ENCODE measurements around the gene TBCC.

- no peak for TF ChIP-seq CTCF (IDR thresholded peaks at IDR 0.05; ENCODE audit: poor library complexity)
- TF ChIP-seq EZH2 (IDR thresholded peaks at IDR 0.05; ENCODE audit: borderline replicate concordance), result no peak
These were observed 28.3 kb upstream of the TBCC start for GRCh38 chr6:42774201-42774600.

Measured in hepatocyte (in vitro differentiated cells).